ENCODE measurements around the gene CTCFL.

The CTCFL gene

DNA sequence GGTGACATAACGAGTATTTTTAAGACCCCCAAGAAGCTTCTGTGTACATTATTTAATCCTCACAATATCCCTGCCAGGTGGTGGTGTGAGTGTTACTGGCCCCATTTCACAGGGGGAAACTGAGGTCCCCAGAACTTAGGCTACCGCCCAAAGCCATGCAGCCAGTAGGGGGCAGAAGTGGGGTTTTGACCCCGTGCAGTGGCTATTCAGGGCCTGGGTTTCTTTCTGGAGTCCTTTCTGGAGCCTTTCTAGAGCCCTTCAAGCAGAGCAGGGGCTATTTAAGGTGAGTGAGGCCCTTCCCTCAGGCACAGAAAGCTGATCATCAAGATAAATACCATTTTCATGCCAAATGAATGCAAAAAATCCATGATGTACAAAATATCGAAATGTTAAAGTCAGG lies 59.0 kb downstream of the CTCFL start:
- no peak overlapping the region for H3K4me3 ChIP-seq (replicated peaks; ENCODE audit: insufficient read depth, low read length)
- H3K27ac ChIP-seq (replicated peaks) = no peak overlapping the region
- no peak for DNase-seq (ENCODE audit: low read depth in 1 of 2, low spot score in 1 of 2)
- H3K27me3 ChIP-seq (ENCODE audit: insufficient read depth, poor library complexity, severe bottlenecking) = no peaks in the 10 kb centered on the region
- TF ChIP-seq GABPA (IDR thresholded peaks at IDR 0.05; ENCODE audit: low read depth) (no peak), POLR2AphosphoS5 (IDR thresholded peaks at IDR 0.05; ENCODE audit: low read depth) (no peak), SPI1 (IDR thresholded peaks at IDR 0.05; ENCODE audit: borderline replicate concordance, low read depth) (no peak)
- TF ChIP-seq, protein P1, sequence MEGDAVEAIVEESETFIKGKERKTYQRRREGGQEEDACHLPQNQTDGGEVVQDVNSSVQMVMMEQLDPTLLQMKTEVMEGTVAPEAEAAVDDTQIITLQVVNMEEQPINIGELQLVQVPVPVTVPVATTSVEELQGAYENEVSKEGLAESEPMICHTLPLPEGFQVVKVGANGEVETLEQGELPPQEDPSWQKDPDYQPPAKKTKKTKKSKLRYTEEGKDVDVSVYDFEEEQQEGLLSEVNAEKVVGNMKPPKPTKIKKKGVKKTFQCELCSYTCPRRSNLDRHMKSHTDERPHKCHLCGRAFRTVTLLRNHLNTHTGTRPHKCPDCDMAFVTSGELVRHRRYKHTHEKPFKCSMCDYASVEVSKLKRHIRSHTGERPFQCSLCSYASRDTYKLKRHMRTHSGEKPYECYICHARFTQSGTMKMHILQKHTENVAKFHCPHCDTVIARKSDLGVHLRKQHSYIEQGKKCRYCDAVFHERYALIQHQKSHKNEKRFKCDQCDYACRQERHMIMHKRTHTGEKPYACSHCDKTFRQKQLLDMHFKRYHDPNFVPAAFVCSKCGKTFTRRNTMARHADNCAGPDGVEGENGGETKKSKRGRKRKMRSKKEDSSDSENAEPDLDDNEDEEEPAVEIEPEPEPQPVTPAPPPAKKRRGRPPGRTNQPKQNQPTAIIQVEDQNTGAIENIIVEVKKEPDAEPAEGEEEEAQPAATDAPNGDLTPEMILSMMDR (IDR thresholded peaks at IDR 0.05; ENCODE audit: insufficient read depth, low read length) = no peak
- TF ChIP-seq, protein P2, sequence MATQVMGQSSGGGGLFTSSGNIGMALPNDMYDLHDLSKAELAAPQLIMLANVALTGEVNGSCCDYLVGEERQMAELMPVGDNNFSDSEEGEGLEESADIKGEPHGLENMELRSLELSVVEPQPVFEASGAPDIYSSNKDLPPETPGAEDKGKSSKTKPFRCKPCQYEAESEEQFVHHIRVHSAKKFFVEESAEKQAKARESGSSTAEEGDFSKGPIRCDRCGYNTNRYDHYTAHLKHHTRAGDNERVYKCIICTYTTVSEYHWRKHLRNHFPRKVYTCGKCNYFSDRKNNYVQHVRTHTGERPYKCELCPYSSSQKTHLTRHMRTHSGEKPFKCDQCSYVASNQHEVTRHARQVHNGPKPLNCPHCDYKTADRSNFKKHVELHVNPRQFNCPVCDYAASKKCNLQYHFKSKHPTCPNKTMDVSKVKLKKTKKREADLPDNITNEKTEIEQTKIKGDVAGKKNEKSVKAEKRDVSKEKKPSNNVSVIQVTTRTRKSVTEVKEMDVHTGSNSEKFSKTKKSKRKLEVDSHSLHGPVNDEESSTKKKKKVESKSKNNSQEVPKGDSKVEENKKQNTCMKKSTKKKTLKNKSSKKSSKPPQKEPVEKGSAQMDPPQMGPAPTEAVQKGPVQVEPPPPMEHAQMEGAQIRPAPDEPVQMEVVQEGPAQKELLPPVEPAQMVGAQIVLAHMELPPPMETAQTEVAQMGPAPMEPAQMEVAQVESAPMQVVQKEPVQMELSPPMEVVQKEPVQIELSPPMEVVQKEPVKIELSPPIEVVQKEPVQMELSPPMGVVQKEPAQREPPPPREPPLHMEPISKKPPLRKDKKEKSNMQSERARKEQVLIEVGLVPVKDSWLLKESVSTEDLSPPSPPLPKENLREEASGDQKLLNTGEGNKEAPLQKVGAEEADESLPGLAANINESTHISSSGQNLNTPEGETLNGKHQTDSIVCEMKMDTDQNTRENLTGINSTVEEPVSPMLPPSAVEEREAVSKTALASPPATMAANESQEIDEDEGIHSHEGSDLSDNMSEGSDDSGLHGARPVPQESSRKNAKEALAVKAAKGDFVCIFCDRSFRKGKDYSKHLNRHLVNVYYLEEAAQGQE (IDR thresholded peaks at IDR 0.05; ENCODE audit: insufficient replicate concordance, low read depth) = no peak

DNA sequence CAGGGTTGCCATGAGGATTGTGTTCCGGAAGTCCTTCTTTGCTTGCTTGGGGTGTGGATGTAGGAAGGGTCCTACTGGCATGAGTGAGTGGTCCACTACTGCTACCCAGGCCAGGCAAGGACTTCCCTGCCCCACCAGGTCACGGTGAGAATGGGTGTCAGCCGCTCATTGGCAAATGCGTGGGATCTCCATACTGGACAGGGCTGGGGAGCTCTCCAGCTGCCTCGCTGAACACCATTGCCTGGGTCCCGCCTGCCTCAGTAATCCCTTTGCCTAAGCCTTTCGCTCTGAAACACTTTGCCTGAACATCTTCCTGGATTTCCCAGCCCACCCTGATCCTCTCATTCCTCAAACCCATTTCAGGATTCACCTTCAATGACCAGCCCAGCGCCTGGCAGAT lies 59.5 kb downstream of the CTCFL start:
- Histone ChIP-seq H3K27ac (replicated peaks) (peak overlapping the region; percentile 15; the same call in 1 of the 2 replicates), H3K4me3 (replicated peaks; ENCODE audit: insufficient read depth, low read length) (no peak overlapping the region), H3K27me3 (ENCODE audit: insufficient read depth, poor library complexity, severe bottlenecking) (no peaks in the 10 kb centered on the region)
- DNase-seq (ENCODE audit: low read depth in 1 of 2, low spot score in 1 of 2) = no peak
- TF ChIP-seq GABPA (IDR thresholded peaks at IDR 0.05; ENCODE audit: low read depth) = no peak
- TF ChIP-seq, protein P1 (IDR thresholded peaks at IDR 0.05; ENCODE audit: insufficient read depth, low read length) = no peak
- TF ChIP-seq, protein P2 (IDR thresholded peaks at IDR 0.05; ENCODE audit: insufficient replicate concordance, low read depth) = no peak
- TF ChIP-seq SPI1 (IDR thresholded peaks at IDR 0.05; ENCODE audit: borderline replicate concordance, low read depth) = no peak
- no peak for TF ChIP-seq POLR2AphosphoS5 (IDR thresholded peaks at IDR 0.05; ENCODE audit: low read depth)

- TF ChIP-seq GABPA (IDR thresholded peaks at IDR 0.05; ENCODE audit: low read depth) (no peak), SPI1 (IDR thresholded peaks at IDR 0.05; ENCODE audit: borderline replicate concordance, low read depth) (no peak), POLR2AphosphoS5 (IDR thresholded peaks at IDR 0.05; ENCODE audit: low read depth) (no peak)
- TF ChIP-seq, protein P1 (IDR thresholded peaks at IDR 0.05; ENCODE audit: insufficient read depth, low read length) = peak; percentile 50
- TF ChIP-seq, protein P2 (IDR thresholded peaks at IDR 0.05; ENCODE audit: insufficient replicate concordance, low read depth) = no peak
- peak overlapping the region; percentile 64 for H3K27ac ChIP-seq (replicated peaks)
- H3K27me3 ChIP-seq (ENCODE audit: insufficient read depth, poor library complexity, severe bottlenecking) = no peaks in the 10 kb centered on the region
- no peak overlapping the region for H3K4me3 ChIP-seq (replicated peaks; ENCODE audit: insufficient read depth, low read length)
- peak; percentile 75 to 94 for DNase-seq (ENCODE audit: low read depth in 1 of 2, low spot score in 1 of 2)
Observed at GRCh38 chr20:57464642-57465211, 60.2 kb downstream of the CTCFL start.

All from HL-60 (cell line).